OCI-LY1 (cell line): ENCODE measurements around the gene SCRN1.

Experiments used
- H2AFZ ChIP-seq: fragments of 200-600 bp; sonication (generic), shearing (Covaris generic); 2 replicates; pipeline ENCODE4 v1.6.0; 2014; ENCODE audit warnings: antibody characterized with exemption, mild to moderate bottlenecking, low read length
- H3F3A ChIP-seq: fragments of 200-600 bp; sonication (generic), shearing (Covaris generic); 2 replicates; pipeline ENCODE4 v1.6.0; 2014; ENCODE audit warnings: mild to moderate bottlenecking, antibody characterized with exemption, low read length, moderate library complexity; ENCODE audit not compliant: insufficient read depth
- H3K27ac ChIP-seq: fragments of 200-600 bp; sonication (generic); 2 replicates; pipeline ENCODE4 v1.5.1; 2014; ENCODE audit warnings: low read length, mixed run types, mild to moderate bottlenecking, low read depth; ENCODE audit not compliant: poor library complexity, severe bottlenecking
- H3K27me3 ChIP-seq: fragments of 200-600 bp; sonication (generic); 2 replicates; pipeline ENCODE4 v1.6.0; 2014; ENCODE audit warnings: antibody characterized with exemption, mild to moderate bottlenecking, low read length, moderate library complexity; ENCODE audit not compliant: insufficient read depth
- H3K36me3 ChIP-seq: fragments of 200-600 bp; sonication (generic); 2 replicates; pipeline ENCODE4 v1.6.1; 2014; ENCODE audit warnings: mild to moderate bottlenecking, antibody characterized with exemption, low read length, moderate library complexity, mixed read lengths; ENCODE audit not compliant: insufficient read depth
- H3K4me1 ChIP-seq: fragments of 200-600 bp; sonication (generic); 2 replicates; pipeline ENCODE4 v1.5.1; 2014; ENCODE audit warnings: mild to moderate bottlenecking, low read length, moderate library complexity; ENCODE audit not compliant: insufficient read depth, severe bottlenecking
- H3K4me2 ChIP-seq: fragments of 200-600 bp; sonication (generic), shearing (Covaris generic); 2 replicates; pipeline ENCODE4 v1.6.1; 2014; ENCODE audit warnings: low read length
- H3K4me3 ChIP-seq: fragments of 200-600 bp; sonication (generic); 2 replicates; pipeline ENCODE4 v1.5.1; 2014; ENCODE audit warnings: low read length, low read depth, mild to moderate bottlenecking, mixed read lengths; ENCODE audit not compliant: poor library complexity, severe bottlenecking
- H3K79me2 ChIP-seq: fragments of 200-600 bp; shearing (Covaris generic); 2 replicates; pipeline ENCODE4 v1.6.1; 2016; ENCODE audit warnings: mixed run types, low read length, mixed read lengths; ENCODE audit not compliant: insufficient read depth
- H3K9ac ChIP-seq: fragments of 200-600 bp; sonication (generic), shearing (Covaris generic); 2 replicates; pipeline ENCODE4 v1.6.1; 2014; ENCODE audit warnings: mild to moderate bottlenecking, low read length, mixed read lengths
- H3K9me2 ChIP-seq: fragments of 200-600 bp; sonication (generic), shearing (Covaris generic); 2 replicates; pipeline ENCODE4 v1.6.1; 2014; ENCODE audit warnings: low read depth, mild to moderate bottlenecking, low read length, mixed read lengths
- H3K9me3 ChIP-seq: fragments of 200-600 bp; shearing (Covaris generic); 2 replicates; pipeline ENCODE4 v1.6.1; 2014; ENCODE audit warnings: low read length, mixed read lengths
- H4K20me1 ChIP-seq: fragments of 200-600 bp; sonication (generic), shearing (Covaris generic); 2 replicates; pipeline ENCODE4 v1.6.0; 2016; ENCODE audit warnings: mild to moderate bottlenecking, low read length; ENCODE audit not compliant: insufficient read depth
- CTCF ChIP-seq: fragments of 200-600 bp; sonication (generic), shearing (Covaris generic); IDR thresholded peaks from 2 replicates; pipeline ENCODE4 v1.5.1; 2017; ENCODE audit warnings: mild to moderate bottlenecking, antibody characterized with exemption, low read length, moderate library complexity, mixed read lengths
- EZH2 ChIP-seq: fragments of 200-600 bp; sonication (generic), shearing (Covaris generic); IDR thresholded peaks from 2 replicates; pipeline ENCODE4 v1.8.0; 2017; ENCODE audit warnings: borderline replicate concordance, mixed run types, mild to moderate bottlenecking, antibody characterized with exemption, low read length, moderate library complexity, mixed read lengths

SCRN1 gene

DNA sequence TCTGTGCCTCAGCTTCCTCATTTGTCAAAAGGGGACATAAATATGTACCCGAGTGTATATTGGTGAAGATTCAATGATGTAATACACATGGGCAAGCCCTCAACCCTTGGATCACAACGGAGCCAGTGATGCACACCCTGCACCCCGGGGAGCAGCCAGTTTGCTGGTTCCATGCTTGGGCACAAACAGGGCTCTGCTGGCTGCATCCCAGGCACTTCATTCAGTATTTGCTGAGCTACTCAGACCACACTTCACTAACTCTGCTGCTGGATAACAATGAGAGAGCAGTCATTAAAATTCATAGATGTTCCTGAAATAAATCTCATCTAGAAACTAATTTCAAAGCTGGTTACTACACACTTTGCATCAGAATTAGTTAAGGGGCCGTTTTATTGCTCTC is 72.0 kb downstream of the SCRN1 start:
- no peaks in the 10 kb centered on the region for H3K79me2 ChIP-seq
- no peak overlapping the region for H2AFZ ChIP-seq
- H4K20me1 ChIP-seq: no peaks in the 10 kb centered on the region; the same call in 1 of the 2 replicates
- no peaks in the 10 kb centered on the region for H3K9me2 ChIP-seq
- TF ChIP-seq CTCF: no peak
- no peak for TF ChIP-seq EZH2
- H3F3A ChIP-seq: no peaks in the 10 kb centered on the region
- no peaks in the 10 kb centered on the region for H3K4me1 ChIP-seq
- H3K4me2 ChIP-seq: no peak overlapping the region
- no peak overlapping the region for H3K9ac ChIP-seq
- peaks cover 30% of the 10 kb centered on the region for H3K36me3 ChIP-seq
- peaks cover 3% of the 10 kb centered on the region; the same call in 1 of the 2 replicates for H3K27me3 ChIP-seq
- no peak overlapping the region for H3K4me3 ChIP-seq
- no peak overlapping the region for H3K27ac ChIP-seq
- no peaks in the 10 kb centered on the region for H3K9me3 ChIP-seq

GRCh38 chr7:29915481-29916215 is 74.0 kb downstream of the SCRN1 start:
- no peaks in the 10 kb centered on the region for H4K20me1 ChIP-seq
- no peak for TF ChIP-seq EZH2
- TF ChIP-seq CTCF: no peak

GRCh38 chr7:29914180-29914579 is 75.4 kb downstream of the SCRN1 start:
- Histone ChIP-seq H4K20me1 (no peaks in the 10 kb centered on the region), H2AFZ (no peak overlapping the region), H3K27ac (no peak overlapping the region), H3K4me1 (no peaks in the 10 kb centered on the region), H3K9me2 (no peaks in the 10 kb centered on the region), H3F3A (no peaks in the 10 kb centered on the region), H3K27me3 (peaks cover 3% of the 10 kb centered on the region; the same call in 1 of the 2 replicates), H3K4me2 (no peak overlapping the region), H3K9me3 (no peaks in the 10 kb centered on the region), H3K9ac (no peak overlapping the region), H3K79me2 (no peaks in the 10 kb centered on the region), H3K36me3 (peaks cover under 1% of the 10 kb centered on the region; the same call in 1 of the 2 replicates), H3K4me3 (no peak overlapping the region)
- no peak for TF ChIP-seq CTCF
- TF ChIP-seq EZH2: no peak

More at GRCh38 chr7:29915481-29916215, 74.0 kb downstream of the SCRN1 start:
- Histone ChIP-seq H3K4me3 (no peak overlapping the region), H3K4me1 (no peaks in the 10 kb centered on the region), H3K9me3 (no peaks in the 10 kb centered on the region), H3K9me2 (no peaks in the 10 kb centered on the region), H3K27me3 (peaks cover 3% of the 10 kb centered on the region; the same call in 1 of the 2 replicates), H3F3A (no peaks in the 10 kb centered on the region), H3K27ac (no peak overlapping the region), H3K9ac (no peak overlapping the region), H3K79me2 (no peaks in the 10 kb centered on the region), H3K36me3 (peaks cover 16% of the 10 kb centered on the region), H2AFZ (no peak overlapping the region), H3K4me2 (no peak overlapping the region)
